ENCODE data around the gene FGF12.

The FGF12 gene

GRCh38 chr3:192260116-192261010, 467.0 kb downstream of the FGF12 start:
- no peak for DNase-seq (ENCODE audit: low spot score)

- no peak for DNase-seq (ENCODE audit: low spot score)
Measured at GRCh38 chr3:192259661-192260060, 467.7 kb downstream of the FGF12 start.

- no peak for DNase-seq (ENCODE audit: low spot score)
Measured at GRCh38 chr3:192258721-192259120, 468.6 kb downstream of the FGF12 start.

- DNase-seq (ENCODE audit: low spot score) = no peak
Measured at GRCh38 chr3:192255839-192256238, 471.5 kb downstream of the FGF12 start.

- DNase-seq (ENCODE audit: low spot score) = no peak
Measured at GRCh38 chr3:192253138-192253887, 474.0 kb downstream of the FGF12 start.

GRCh38 chr3:192249516-192249915, 477.8 kb downstream of the FGF12 start:
- no peak for DNase-seq (ENCODE audit: low spot score)

- no peak for DNase-seq (ENCODE audit: low spot score)
Measured at GRCh38 chr3:192246847-192247559, 480.3 kb downstream of the FGF12 start.

GRCh38 chr3:192244591-192244990, 482.8 kb downstream of the FGF12 start:
- DNase-seq (ENCODE audit: low spot score) = no peak

- no peak for DNase-seq (ENCODE audit: low spot score)
Measured at GRCh38 chr3:192239956-192240355, 487.4 kb downstream of the FGF12 start.

- no peak for DNase-seq (ENCODE audit: low spot score)
Measured at GRCh38 chr3:192237992-192238608, 489.2 kb downstream of the FGF12 start.

- DNase-seq (ENCODE audit: low spot score) = no peak
Measured at GRCh38 chr3:192229866-192230265, 497.5 kb downstream of the FGF12 start.

- DNase-seq (ENCODE audit: low spot score) = no peak
Measured at GRCh38 chr3:192224634-192225155, 502.6 kb downstream of the FGF12 start.

GRCh38 chr3:192223815-192224214, 503.5 kb downstream of the FGF12 start:
- no peak for DNase-seq (ENCODE audit: low spot score)

GRCh38 chr3:192220915-192221314, 506.4 kb downstream of the FGF12 start:
- DNase-seq (ENCODE audit: low spot score) = no peak

GRCh38 chr3:192219926-192220325, 507.4 kb downstream of the FGF12 start:
- no peak for DNase-seq (ENCODE audit: low spot score)

GRCh38 chr3:192216067-192216466, 511.3 kb downstream of the FGF12 start:
- DNase-seq (ENCODE audit: low spot score) = no peak

- no peak for DNase-seq (ENCODE audit: low spot score)
Measured at GRCh38 chr3:192212979-192213378, 514.4 kb downstream of the FGF12 start.

GRCh38 chr3:192212335-192212734, 515.0 kb downstream of the FGF12 start:
- DNase-seq (ENCODE audit: low spot score) = no peak

GRCh38 chr3:192207651-192208050, 519.7 kb downstream of the FGF12 start:
- no peak for DNase-seq (ENCODE audit: low spot score)

- no peak for DNase-seq (ENCODE audit: low spot score)
Measured at GRCh38 chr3:192207239-192207638, 520.1 kb downstream of the FGF12 start.

GRCh38 chr3:192194085-192194484, 533.3 kb downstream of the FGF12 start:
- no peak for DNase-seq (ENCODE audit: low spot score)
